ENCODE data around the gene NME7.
"Not testable (repeated sequence)": the region's sequence is repeated elsewhere in the genome, so short reads cannot be mapped to it uniquely, and the experiment has no call there.

The NME7 gene

GRCh38 chr1:169288011-169288414 is 79.6 kb downstream of the NME7 start:
- Histone ChIP-seq H3K9ac (ENCODE audit: low read length) (no peak overlapping the region), H3K4me3 (ENCODE audit: low read length) (no peak overlapping the region), H3K27ac (ENCODE audit: low read depth, low read length) (no peak overlapping the region), H3K27me3 (ENCODE audit: control insufficient read depth, insufficient read depth, low read length) (no peaks in the 10 kb centered on the region), H3K4me1 (ENCODE audit: control insufficient read depth, insufficient read depth, low read length) (no peaks in the 10 kb centered on the region), H3K36me3 (ENCODE audit: control insufficient read depth, insufficient read depth, low read length) (no peaks in the 10 kb centered on the region)

GRCh38 chr1:169287280-169287679 is 80.3 kb downstream of the NME7 start:
- Histone ChIP-seq H3K27me3 (ENCODE audit: control insufficient read depth, insufficient read depth, low read length) (no peaks in the 10 kb centered on the region), H3K4me3 (ENCODE audit: low read length) (no peak overlapping the region)

GRCh38 chr1:169281562-169281961 is 86.0 kb downstream of the NME7 start:
- H3K36me3 ChIP-seq (ENCODE audit: control insufficient read depth, insufficient read depth, low read length); H3K4me3 ChIP-seq (ENCODE audit: low read length); H3K4me1 ChIP-seq (ENCODE audit: control insufficient read depth, insufficient read depth, low read length); H3K27ac ChIP-seq (ENCODE audit: low read depth, low read length); H3K27me3 ChIP-seq (ENCODE audit: control insufficient read depth, insufficient read depth, low read length); H3K9ac ChIP-seq (ENCODE audit: low read length): not testable (repeated sequence)

More at GRCh38 chr1:169287280-169287679, 80.3 kb downstream of the NME7 start:
- no peaks in the 10 kb centered on the region for H3K4me1 ChIP-seq (ENCODE audit: control insufficient read depth, insufficient read depth, low read length)
- no peak overlapping the region for H3K9ac ChIP-seq (ENCODE audit: low read length)
- no peaks in the 10 kb centered on the region for H3K36me3 ChIP-seq (ENCODE audit: control insufficient read depth, insufficient read depth, low read length)
- H3K27ac ChIP-seq (ENCODE audit: low read depth, low read length): no peak overlapping the region

GRCh38 chr1:169271098-169271497 is 96.5 kb downstream of the NME7 start:
- peaks cover 7% of the 10 kb centered on the region for H3K4me1 ChIP-seq (ENCODE audit: control insufficient read depth, insufficient read depth, low read length)
- no peak overlapping the region for H3K4me3 ChIP-seq (ENCODE audit: low read length)
- no peaks in the 10 kb centered on the region for H3K36me3 ChIP-seq (ENCODE audit: control insufficient read depth, insufficient read depth, low read length)
- H3K27ac ChIP-seq (ENCODE audit: low read depth, low read length): no peak overlapping the region
- H3K27me3 ChIP-seq (ENCODE audit: control insufficient read depth, insufficient read depth, low read length): no peaks in the 10 kb centered on the region
- H3K9ac ChIP-seq (ENCODE audit: low read length): no peak overlapping the region

GRCh38 chr1:169266133-169266532 is 101.5 kb downstream of the NME7 start:
- H3K9ac ChIP-seq (ENCODE audit: low read length): no peak overlapping the region
- no peak overlapping the region for H3K4me3 ChIP-seq (ENCODE audit: low read length)
- H3K27me3 ChIP-seq (ENCODE audit: control insufficient read depth, insufficient read depth, low read length): no peaks in the 10 kb centered on the region
- H3K36me3 ChIP-seq (ENCODE audit: control insufficient read depth, insufficient read depth, low read length): no peaks in the 10 kb centered on the region
- H3K27ac ChIP-seq (ENCODE audit: low read depth, low read length): no peak overlapping the region
- peaks cover 4% of the 10 kb centered on the region for H3K4me1 ChIP-seq (ENCODE audit: control insufficient read depth, insufficient read depth, low read length)

- H3K27ac ChIP-seq (ENCODE audit: low read depth, low read length): no peak overlapping the region
- H3K27me3 ChIP-seq (ENCODE audit: control insufficient read depth, insufficient read depth, low read length): no peaks in the 10 kb centered on the region
- no peaks in the 10 kb centered on the region for H3K36me3 ChIP-seq (ENCODE audit: control insufficient read depth, insufficient read depth, low read length)
- no peaks in the 10 kb centered on the region for H3K4me1 ChIP-seq (ENCODE audit: control insufficient read depth, insufficient read depth, low read length)
- H3K4me3 ChIP-seq (ENCODE audit: low read length): no peak overlapping the region
- no peak overlapping the region for H3K9ac ChIP-seq (ENCODE audit: low read length)
These were observed 104.5 kb downstream of the NME7 start for GRCh38 chr1:169263059-169263458.

GRCh38 chr1:169261884-169262283 is 105.7 kb downstream of the NME7 start:
- H3K27me3 ChIP-seq (ENCODE audit: control insufficient read depth, insufficient read depth, low read length): no peaks in the 10 kb centered on the region
- no peak overlapping the region for H3K4me3 ChIP-seq (ENCODE audit: low read length)
- no peak overlapping the region for H3K27ac ChIP-seq (ENCODE audit: low read depth, low read length)
- H3K4me1 ChIP-seq (ENCODE audit: control insufficient read depth, insufficient read depth, low read length): no peaks in the 10 kb centered on the region
- H3K36me3 ChIP-seq (ENCODE audit: control insufficient read depth, insufficient read depth, low read length): no peaks in the 10 kb centered on the region
- H3K9ac ChIP-seq (ENCODE audit: low read length): no peak overlapping the region

- Histone ChIP-seq H3K4me1 (ENCODE audit: control insufficient read depth, insufficient read depth, low read length) (no peaks in the 10 kb centered on the region), H3K27ac (ENCODE audit: low read depth, low read length) (no peak overlapping the region), H3K4me3 (ENCODE audit: low read length) (no peak overlapping the region), H3K36me3 (ENCODE audit: control insufficient read depth, insufficient read depth, low read length) (no peaks in the 10 kb centered on the region), H3K27me3 (ENCODE audit: control insufficient read depth, insufficient read depth, low read length) (no peaks in the 10 kb centered on the region), H3K9ac (ENCODE audit: low read length) (no peak overlapping the region)
These were observed 107.0 kb downstream of the NME7 start for GRCh38 chr1:169260478-169261151.

- Histone ChIP-seq H3K27me3 (ENCODE audit: control insufficient read depth, insufficient read depth, low read length) (no peaks in the 10 kb centered on the region), H3K9ac (ENCODE audit: low read length) (no peak overlapping the region), H3K4me1 (ENCODE audit: control insufficient read depth, insufficient read depth, low read length) (no peaks in the 10 kb centered on the region), H3K4me3 (ENCODE audit: low read length) (no peak overlapping the region), H3K27ac (ENCODE audit: low read depth, low read length) (no peak overlapping the region), H3K36me3 (ENCODE audit: control insufficient read depth, insufficient read depth, low read length) (no peaks in the 10 kb centered on the region)
These were observed 107.8 kb downstream of the NME7 start for GRCh38 chr1:169259816-169260215.

- H3K9ac ChIP-seq (ENCODE audit: low read length): no peak overlapping the region
- H3K27ac ChIP-seq (ENCODE audit: low read depth, low read length): no peak overlapping the region
- H3K36me3 ChIP-seq (ENCODE audit: control insufficient read depth, insufficient read depth, low read length): no peaks in the 10 kb centered on the region
- H3K27me3 ChIP-seq (ENCODE audit: control insufficient read depth, insufficient read depth, low read length): no peaks in the 10 kb centered on the region
- H3K4me1 ChIP-seq (ENCODE audit: control insufficient read depth, insufficient read depth, low read length): no peaks in the 10 kb centered on the region
- no peak overlapping the region for H3K4me3 ChIP-seq (ENCODE audit: low read length)
These were observed 116.8 kb downstream of the NME7 start for GRCh38 chr1:169250795-169251194.

GRCh38 chr1:169250022-169250421 is 117.6 kb downstream of the NME7 start:
- no peak overlapping the region for H3K9ac ChIP-seq (ENCODE audit: low read length)
- H3K36me3 ChIP-seq (ENCODE audit: control insufficient read depth, insufficient read depth, low read length): no peaks in the 10 kb centered on the region
- no peaks in the 10 kb centered on the region for H3K4me1 ChIP-seq (ENCODE audit: control insufficient read depth, insufficient read depth, low read length)
- no peak overlapping the region for H3K27ac ChIP-seq (ENCODE audit: low read depth, low read length)
- H3K4me3 ChIP-seq (ENCODE audit: low read length): no peak overlapping the region
- H3K27me3 ChIP-seq (ENCODE audit: control insufficient read depth, insufficient read depth, low read length): no peaks in the 10 kb centered on the region

GRCh38 chr1:169249611-169250010 is 118.0 kb downstream of the NME7 start:
- H3K4me1 ChIP-seq (ENCODE audit: control insufficient read depth, insufficient read depth, low read length): no peaks in the 10 kb centered on the region
- H3K4me3 ChIP-seq (ENCODE audit: low read length): no peak overlapping the region
- H3K36me3 ChIP-seq (ENCODE audit: control insufficient read depth, insufficient read depth, low read length): no peaks in the 10 kb centered on the region
- no peaks in the 10 kb centered on the region for H3K27me3 ChIP-seq (ENCODE audit: control insufficient read depth, insufficient read depth, low read length)
- no peak overlapping the region for H3K27ac ChIP-seq (ENCODE audit: low read depth, low read length)
- H3K9ac ChIP-seq (ENCODE audit: low read length): no peak overlapping the region

- Histone ChIP-seq H3K4me3 (ENCODE audit: low read length) (no peak overlapping the region), H3K9ac (ENCODE audit: low read length) (no peak overlapping the region), H3K27me3 (ENCODE audit: control insufficient read depth, insufficient read depth, low read length) (no peaks in the 10 kb centered on the region), H3K36me3 (ENCODE audit: control insufficient read depth, insufficient read depth, low read length) (no peaks in the 10 kb centered on the region), H3K27ac (ENCODE audit: low read depth, low read length) (no peak overlapping the region), H3K4me1 (ENCODE audit: control insufficient read depth, insufficient read depth, low read length) (peaks cover 2% of the 10 kb centered on the region)
These were observed 121.9 kb downstream of the NME7 start for GRCh38 chr1:169245706-169246105.

Measured in rectal smooth muscle tissue (tissue), 1 donor.